CD8-positive, alpha-beta memory T cell (primary cell): ENCODE measurements around the gene VSIG10L2. TPM values are rescaled to one million over a fixed set of nuclear protein-coding genes. Genes with fewer than 3 reads are reported as not detected.
"Not testable (repeated sequence)": the region's sequence is repeated elsewhere in the genome, so short reads cannot be mapped to it uniquely, and the experiment has no call there.

Experiments used
- CTCF ChIA-PET: fragments of 350-600 bp; sonication (Branson Sonifier 250); formaldehyde crosslinking; loops from one replicate; lab custom pipeline; 2021; ENCODE audit warnings: antibody characterized with exemption; lab: Charles Lee
- POLR2A ChIA-PET: fragments of 350-600 bp; sonication (Branson Sonifier 250); formaldehyde crosslinking; loops from one replicate; lab custom pipeline; 2021; ENCODE audit warnings: antibody characterized with exemption; lab: Charles Lee
- DNase-seq, 5 donors: peaks; one replicate each; pipeline versions ENCODE4 v3.0.0 to v3.0.0-alpha.2; 2020 to 2022; ENCODE audit warnings: mixed read lengths in 1 of 5
- H3K27ac ChIP-seq: one replicate; pipeline ENCODE4 v1.7.0; 2013; ENCODE audit warnings: low read depth, mild to moderate bottlenecking, low read length, moderate library complexity
- H3K27me3 ChIP-seq: 2 replicates; pipeline ENCODE4 v1.7.0; 2013; ENCODE audit warnings: low read length, mild to moderate bottlenecking; ENCODE audit not compliant: insufficient read depth, poor library complexity, severe bottlenecking
- H3K36me3 ChIP-seq: 2 replicates; pipeline ENCODE4 v1.7.0; 2013; ENCODE audit warnings: mild to moderate bottlenecking, low read length, moderate library complexity; ENCODE audit not compliant: insufficient read depth
- H3K4me1 ChIP-seq: 2 replicates; pipeline ENCODE4 v1.7.0; 2013; ENCODE audit warnings: mild to moderate bottlenecking, low read length, moderate library complexity; ENCODE audit not compliant: insufficient read depth
- H3K4me3 ChIP-seq: 2 replicates; pipeline ENCODE4 v1.7.0; 2013; ENCODE audit warnings: mild to moderate bottlenecking, low read length
- H3K9me3 ChIP-seq: 2 replicates; pipeline ENCODE4 v1.7.0; 2013; ENCODE audit warnings: mild to moderate bottlenecking, low read length
- H3K27ac Mint-ChIP-seq, 8 donors: one replicate each; pipeline ENCODE4 v1.8.0; 2020 to 2021; ENCODE audit warnings: mixed read lengths in 8 of 8, mild to moderate bottlenecking in 6 of 8, inconsistent platforms in 3 of 8, moderate library complexity in 3 of 8
- H3K27me3 Mint-ChIP-seq, 2 donors: one replicate each; pipeline ENCODE4 v1.8.0; 2020 to 2021; ENCODE audit warnings: mixed read lengths in 2 of 2, mild to moderate bottlenecking in 1 of 2, moderate library complexity in 1 of 2
- H3K36me3 Mint-ChIP-seq, 3 donors: one replicate each; pipeline ENCODE4 v1.8.0; 2020 to 2021; ENCODE audit warnings: mixed read lengths in 3 of 3, inconsistent platforms in 1 of 3, mild to moderate bottlenecking in 1 of 3
- H3K4me1 Mint-ChIP-seq, 3 donors: one replicate each; pipeline ENCODE4 v1.8.0; 2020 to 2021; ENCODE audit warnings: mixed read lengths in 3 of 3, inconsistent platforms in 1 of 3, mild to moderate bottlenecking in 1 of 3
- H3K4me3 Mint-ChIP-seq, 7 donors: one replicate each; pipeline ENCODE4 v1.8.0; 2020 to 2021; ENCODE audit warnings: mixed read lengths in 7 of 7, mild to moderate bottlenecking in 6 of 7, moderate library complexity in 4 of 7, inconsistent platforms in 2 of 7
- H3K9me3 Mint-ChIP-seq, 5 donors: one replicate each; pipeline ENCODE4 v1.8.0; 2020 to 2022; ENCODE audit warnings: mixed read lengths in 5 of 5, mild to moderate bottlenecking in 3 of 5, moderate library complexity in 2 of 5, inconsistent platforms in 1 of 5
- polyA plus RNA-seq: library from polyadenylated mRNA; unstranded; fragments of 300-500 nt; fragmentation: Illumina TruSeq; gene quantifications from one replicate; pipeline ENCODE4 v1.2.3, GENCODE V29; 2021
- total RNA-seq, 2 experiments: library from RNA; stranded (reverse); gene quantifications; one replicate each; pipeline ENCODE4 v1.2.3, GENCODE V29; 2021

Gene VSIG10L2
- total and polyA plus RNA-seq, 3 experiments from 2014 or later: not detected

DNA sequence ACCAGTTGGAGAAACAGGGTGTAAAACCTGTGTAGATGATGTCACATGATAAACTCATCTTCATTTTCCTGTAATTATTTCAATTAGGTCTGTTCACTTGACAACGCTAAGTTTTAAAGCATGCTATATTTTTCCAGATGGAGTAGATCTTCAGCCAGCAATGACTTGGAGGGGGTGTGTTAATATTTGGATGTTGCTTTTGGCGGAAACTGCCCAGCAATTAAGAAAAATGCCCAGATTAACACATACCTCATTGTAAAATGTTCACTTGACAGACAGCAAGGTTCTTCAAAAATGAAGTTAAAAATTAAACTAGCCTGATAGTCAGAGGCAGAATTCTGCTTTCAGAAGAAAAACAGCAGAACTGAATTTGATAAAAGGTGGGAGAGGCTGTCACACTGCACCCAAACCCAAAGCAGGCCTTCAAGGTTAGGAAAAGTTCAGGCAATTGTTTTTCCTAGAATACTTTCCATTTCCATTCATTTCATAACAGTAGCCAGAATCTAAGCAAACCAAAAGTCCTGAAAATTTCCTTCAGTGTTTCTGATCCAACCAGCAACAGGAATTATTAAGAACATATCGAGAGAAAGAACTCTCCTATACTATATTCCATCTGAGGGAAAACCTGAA is 33.0 kb downstream of the VSIG10L2 start:
- POLR2A ChIA-PET: no interaction called here
- Mint-ChIP-seq H3K4me3 (no peak overlapping the region), H3K27ac (no peak overlapping the region), H3K27me3 (peaks cover 4 to 5% of the 10 kb centered on the region in 2 donors), H3K36me3 (peaks cover 0 to 5% (median 0%) of the 10 kb centered on the region in 3 donors), H3K4me1 (no peaks in the 10 kb centered on the region), H3K9me3 (no peaks in the 10 kb centered on the region)
- H3K9me3 ChIP-seq: no peaks in the 10 kb centered on the region
- no peak for DNase-seq
- no peak overlapping the region for H3K27ac ChIP-seq
- H3K4me3 ChIP-seq: no peak overlapping the region
- CTCF ChIA-PET: no interaction called here
- H3K27me3 ChIP-seq: no peaks in the 10 kb centered on the region
- no peaks in the 10 kb centered on the region for H3K36me3 ChIP-seq
- H3K4me1 ChIP-seq: no peaks in the 10 kb centered on the region

GRCh38 chr11:125979511-125979910 is 33.7 kb downstream of the VSIG10L2 start:
- H3K27me3 Mint-ChIP-seq: peaks cover 4% of the 10 kb centered on the region in 2 donors
- no peaks in the 10 kb centered on the region for H3K36me3 ChIP-seq
- no peaks in the 10 kb centered on the region for H3K4me1 ChIP-seq
- no peak overlapping the region for H3K27ac ChIP-seq
- no peak overlapping the region for H3K4me3 ChIP-seq
- ChIA-PET POLR2A (no interaction called here), CTCF (no interaction called here)
- H3K4me1 Mint-ChIP-seq: no peaks in the 10 kb centered on the region
- H3K27ac Mint-ChIP-seq: no peak overlapping the region
- no peaks in the 10 kb centered on the region for H3K9me3 ChIP-seq
- H3K36me3 Mint-ChIP-seq: peaks cover 0 to 5% (median 0%) of the 10 kb centered on the region in 3 donors
- H3K27me3 ChIP-seq: no peaks in the 10 kb centered on the region
- no peaks in the 10 kb centered on the region for H3K9me3 Mint-ChIP-seq
- DNase-seq: no peak
- H3K4me3 Mint-ChIP-seq: no peak overlapping the region

- H3K4me1 Mint-ChIP-seq: no peaks in the 10 kb centered on the region
- no peaks in the 10 kb centered on the region for H3K9me3 Mint-ChIP-seq
- ChIA-PET CTCF (no interaction called here), POLR2A (no interaction called here)
- H3K4me3 Mint-ChIP-seq: no peak overlapping the region
- no peaks in the 10 kb centered on the region for H3K4me1 ChIP-seq
- H3K36me3 Mint-ChIP-seq: peaks cover 0 to 5% (median 0%) of the 10 kb centered on the region in 3 donors
- no peaks in the 10 kb centered on the region for H3K9me3 ChIP-seq
- H3K27me3 Mint-ChIP-seq: peaks cover 0 to 5% of the 10 kb centered on the region in 2 donors
- no peak overlapping the region for H3K4me3 ChIP-seq
- no peaks in the 10 kb centered on the region for H3K27me3 ChIP-seq
- no peak for DNase-seq
- no peak overlapping the region for H3K27ac ChIP-seq
- no peaks in the 10 kb centered on the region for H3K36me3 ChIP-seq
- H3K27ac Mint-ChIP-seq: no peak overlapping the region
Observed at GRCh38 chr11:125980436-125980835, 34.6 kb downstream of the VSIG10L2 start.

DNA sequence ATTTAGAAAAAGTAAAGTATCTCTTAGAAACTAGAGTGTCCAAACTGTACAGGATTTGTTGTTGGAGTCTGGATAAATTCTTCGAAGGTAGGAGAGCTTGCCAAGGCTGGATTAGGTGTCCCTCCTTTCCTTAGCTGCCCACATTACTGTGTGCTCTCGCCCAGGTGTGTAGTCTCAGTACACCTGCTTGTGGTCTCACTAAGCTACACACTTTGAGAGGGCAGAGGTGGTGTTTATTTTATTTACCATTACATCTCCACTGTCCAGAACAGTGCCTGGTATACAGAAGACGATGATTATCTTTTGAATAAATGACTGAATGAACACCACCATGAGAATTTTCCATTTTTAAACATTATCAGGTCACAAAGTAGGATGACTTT is 36.5 kb downstream of the VSIG10L2 start:
- POLR2A ChIA-PET: no interaction called here
- Mint-ChIP-seq H3K36me3 (peaks cover 0 to 4% (median 0%) of the 10 kb centered on the region in 3 donors), H3K4me1 (no peaks in the 10 kb centered on the region), H3K4me3 (no peak overlapping the region), H3K27me3 (peaks cover 0 to 3% of the 10 kb centered on the region in 2 donors), H3K27ac (no peak overlapping the region), H3K9me3 (peaks cover 0 to 2% (median 0%) of the 10 kb centered on the region in 5 donors)
- no peak for DNase-seq
- no peak overlapping the region for H3K4me3 ChIP-seq
- CTCF ChIA-PET: no interaction called here
- no peaks in the 10 kb centered on the region for H3K36me3 ChIP-seq
- no peaks in the 10 kb centered on the region for H3K9me3 ChIP-seq
- no peak overlapping the region for H3K27ac ChIP-seq
- no peaks in the 10 kb centered on the region for H3K27me3 ChIP-seq
- no peaks in the 10 kb centered on the region for H3K4me1 ChIP-seq

- CTCF ChIA-PET, H3K36me3 Mint-ChIP-seq, H3K4me3 ChIP-seq, H3K4me1 Mint-ChIP-seq, H3K27ac ChIP-seq, H3K4me3 Mint-ChIP-seq, H3K9me3 Mint-ChIP-seq, POLR2A ChIA-PET, H3K36me3 ChIP-seq, H3K27ac Mint-ChIP-seq, H3K9me3 ChIP-seq, H3K27me3 ChIP-seq, H3K27me3 Mint-ChIP-seq, H3K4me1 ChIP-seq, DNase-seq: not testable (repeated sequence)
Observed at GRCh38 chr11:125985956-125986355, 40.1 kb downstream of the VSIG10L2 start.

DNA sequence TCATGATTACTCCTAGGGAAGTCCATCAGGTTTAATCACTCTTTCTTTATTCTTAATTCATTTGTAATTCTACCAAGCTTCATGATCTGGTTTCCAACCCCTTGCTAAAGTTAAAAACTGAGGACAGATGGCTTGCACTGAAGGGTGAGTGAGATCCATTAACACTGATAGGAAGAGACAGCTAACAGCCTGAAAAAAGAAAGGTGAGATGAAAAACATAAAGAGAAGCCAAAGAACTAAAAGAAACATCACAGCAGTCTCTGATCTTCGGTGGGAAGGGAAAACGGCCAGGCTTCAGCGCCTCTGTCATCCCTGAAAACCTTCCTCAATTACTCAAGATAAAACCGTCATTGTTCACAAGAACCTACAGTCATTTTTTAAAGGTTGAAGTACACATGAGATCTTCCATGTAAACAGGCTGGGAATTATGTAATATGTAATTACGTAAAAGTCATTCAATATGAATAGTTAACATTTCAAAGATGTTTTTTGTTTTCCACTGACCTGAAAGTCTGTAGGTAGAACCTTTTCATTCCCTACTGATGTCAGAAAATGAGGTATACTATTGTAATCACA is 41.3 kb downstream of the VSIG10L2 start:
- CTCF ChIA-PET: no interaction called here
- H3K27me3 Mint-ChIP-seq: peaks cover 0 to 3% of the 10 kb centered on the region in 2 donors
- no peaks in the 10 kb centered on the region for H3K27me3 ChIP-seq
- H3K4me3 Mint-ChIP-seq: no peak overlapping the region
- H3K36me3 Mint-ChIP-seq: peaks cover 0 to 4% (median 0%) of the 10 kb centered on the region in 3 donors
- H3K4me3 ChIP-seq: no peak overlapping the region
- POLR2A ChIA-PET: no interaction called here
- peaks cover 0 to 2% (median 0%) of the 10 kb centered on the region in 5 donors for H3K9me3 Mint-ChIP-seq
- no peak overlapping the region for H3K27ac Mint-ChIP-seq
- no peaks in the 10 kb centered on the region for H3K36me3 ChIP-seq
- H3K4me1 ChIP-seq: no peaks in the 10 kb centered on the region
- H3K27ac ChIP-seq: no peak overlapping the region
- H3K4me1 Mint-ChIP-seq: no peaks in the 10 kb centered on the region
- no peak for DNase-seq
- H3K9me3 ChIP-seq: no peaks in the 10 kb centered on the region

DNA sequence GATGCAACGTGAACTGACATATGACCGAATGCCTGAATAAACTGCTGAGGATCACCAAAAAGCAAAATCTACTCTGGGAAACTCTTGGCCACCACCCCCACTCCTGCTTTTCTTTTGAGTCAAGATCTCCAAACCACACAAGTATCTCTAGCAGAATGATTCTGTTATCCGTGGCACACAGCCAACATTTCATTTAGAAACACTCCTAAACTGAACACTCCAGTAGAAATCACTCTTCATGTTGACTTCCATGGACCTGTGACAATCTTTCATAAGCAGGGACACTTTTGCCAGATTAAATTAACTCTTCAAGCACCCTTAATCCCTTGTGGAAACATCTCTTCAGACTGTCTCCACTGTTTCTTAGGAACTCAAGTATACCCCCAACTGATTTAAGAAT is 44.4 kb downstream of the VSIG10L2 start:
- Mint-ChIP-seq H3K36me3 (no peaks in the 10 kb centered on the region), H3K27me3 (peaks cover 0 to 2% of the 10 kb centered on the region in 2 donors), H3K4me3 (no peak overlapping the region), H3K4me1 (no peaks in the 10 kb centered on the region), H3K9me3 (peaks cover 0 to 2% (median 0%) of the 10 kb centered on the region in 5 donors), H3K27ac (no peak overlapping the region)
- H3K27me3 ChIP-seq: no peaks in the 10 kb centered on the region
- H3K27ac ChIP-seq: no peak overlapping the region
- ChIA-PET POLR2A (no interaction called here), CTCF (no interaction called here)
- no peak overlapping the region for H3K4me3 ChIP-seq
- no peaks in the 10 kb centered on the region for H3K4me1 ChIP-seq
- H3K9me3 ChIP-seq: no peaks in the 10 kb centered on the region
- H3K36me3 ChIP-seq: no peaks in the 10 kb centered on the region
- no peak for DNase-seq

- Mint-ChIP-seq H3K4me1 (no peaks in the 10 kb centered on the region), H3K27me3 (no peaks in the 10 kb centered on the region), H3K9me3 (no peaks in the 10 kb centered on the region), H3K36me3 (peaks cover 0 to 1% (median 0%) of the 10 kb centered on the region in 3 donors), H3K27ac (no peak overlapping the region), H3K4me3 (no peak overlapping the region)
- Histone ChIP-seq H3K36me3 (no peaks in the 10 kb centered on the region), H3K27ac (no peak overlapping the region), H3K4me1 (no peaks in the 10 kb centered on the region), H3K27me3 (no peaks in the 10 kb centered on the region), H3K9me3 (no peaks in the 10 kb centered on the region), H3K4me3 (no peak overlapping the region)
- ChIA-PET CTCF (no interaction called here), POLR2A (no interaction called here)
- DNase-seq: no peak
Observed at GRCh38 chr11:125992893-125993292, 47.0 kb downstream of the VSIG10L2 start.
